Stimulated activated naive CD4-positive, alpha-beta T cell (primary cell): ENCODE results near the gene IL6.
"Not testable (repeated sequence)": the region's sequence is repeated elsewhere in the genome, so short reads cannot be mapped to it uniquely, and the experiment has no call there.

Experiments used
- DNase-seq, 6 experiments: peaks; one replicate each; lab custom pipeline; 2025; lab: John Stamatoyannopoulos, UW

IL6 gene

GRCh38 chr7:22703978-22704610 is 22.9 kb upstream of the IL6 start:
- not testable (repeated sequence) for DNase-seq

- DNase-seq, result not testable (repeated sequence)
Measured at GRCh38 chr7:22704722-22705121, 22.3 kb upstream of the IL6 start.

- not testable (repeated sequence) for DNase-seq
Measured at GRCh38 chr7:22705874-22706273, 21.1 kb upstream of the IL6 start.

GRCh38 chr7:22707026-22707691 is 19.8 kb upstream of the IL6 start:
- DNase-seq, result not testable (repeated sequence)

GRCh38 chr7:22708214-22708613 is 18.8 kb upstream of the IL6 start:
- DNase-seq, result not testable (repeated sequence)

GRCh38 chr7:22708677-22709061 is 18.3 kb upstream of the IL6 start:
- not testable (repeated sequence) for DNase-seq

GRCh38 chr7:22709062-22709829 is 17.8 kb upstream of the IL6 start:
- not testable (repeated sequence) for DNase-seq

- DNase-seq, result no peak
Measured at GRCh38 chr7:22709857-22710256, 17.1 kb upstream of the IL6 start.

GRCh38 chr7:22712999-22713398 is 14.0 kb upstream of the IL6 start:
- no peak for DNase-seq

- no peak for DNase-seq
Measured at GRCh38 chr7:22713463-22713862, 13.5 kb upstream of the IL6 start.

GRCh38 chr7:22715969-22716368 is 11.0 kb upstream of the IL6 start:
- no peak for DNase-seq

GRCh38 chr7:22717760-22718159 is 9.2 kb upstream of the IL6 start:
- no peak for DNase-seq

- DNase-seq, result no peak
Measured at GRCh38 chr7:22718200-22718711, 8.7 kb upstream of the IL6 start.

GRCh38 chr7:22718911-22719420 is 8.0 kb upstream of the IL6 start:
- DNase-seq, result no peak

GRCh38 chr7:22720791-22721786 is 5.9 kb upstream of the IL6 start:
- DNase-seq, result no peak

- no peak for DNase-seq
Measured at GRCh38 chr7:22722536-22723180, 4.3 kb upstream of the IL6 start.

- no peak for DNase-seq
Measured at GRCh38 chr7:22723181-22723601, 3.8 kb upstream of the IL6 start.

- no peak for DNase-seq
Measured at GRCh38 chr7:22723637-22724036, 3.4 kb upstream of the IL6 start.

- DNase-seq, result no peak
Measured at GRCh38 chr7:22724861-22725260, 2.1 kb upstream of the IL6 start.

GRCh38 chr7:22725585-22725984 is 1.4 kb upstream of the IL6 start:
- no peak for DNase-seq
